K562 (cell line): ENCODE data around the gene FAM25A. TPM values are rescaled to one million over a fixed set of nuclear protein-coding genes. Genes with fewer than 3 reads are reported as not detected.

Experiments
- ATAC-seq: fragments of 200-7000 bp; cut with Tn5 transposase; 3 replicates; pipeline ENCODE4 v1.9.1; 2020; ENCODE audit warnings: moderate library complexity
- BruUV-seq: library from RNA; stranded (reverse); fragments of 400-500 nt; replicated peaks from 2 replicates; lab custom pipeline; 2021; lab: Mats Ljungman, UMichigan
- CTCF ChIA-PET: fragments of 300-600 bp; formaldehyde crosslinking; extraction: SDS; loops from one replicate; lab custom pipeline; 2021; ENCODE audit warnings: low intra/inter-chr PET ratio; lab: Yijun Ruan, JAX
- POLR2A ChIA-PET: fragments of 300-600, 350-650 bp; sonication (Branson Sonifier 250); formaldehyde crosslinking; extraction: SDS; loops from one replicate; lab custom pipeline; 2021; ENCODE audit warnings: antibody characterized with exemption, inconsistent platforms; lab: Yijun Ruan, JAX
- DNase-seq, 4 experiments: peaks; one replicate each; pipeline versions ENCODE4 v3.0.0 to v3.0.0-alpha.2; 2011 to 2018; ENCODE audit warnings: low spot score in 3 of 4, mixed read lengths in 3 of 4; ENCODE audit errors: extremely low read depth in 1 of 4
- FAIRE-seq: peaks from 2 replicates; lab custom pipeline; 2011; peaks lifted over from hg19 to GRCh38; lab: Jason Lieb, UNC
- H2AFZ ChIP-seq: 2 replicates; pipeline ENCODE4 v1.6.0; 2011; ENCODE audit warnings: low read depth, low read length, control low read depth, inconsistent platforms
- H3K27ac ChIP-seq: fragments of 200-600 bp; 3 replicates; pipeline ENCODE4 v1.8.0; 2011; ENCODE audit warnings: low read depth, mild to moderate bottlenecking, control low read depth, inconsistent platforms, low read length, moderate library complexity, mixed read lengths; ENCODE audit errors: extremely low read depth
- H3K27me3 ChIP-seq, 2 experiments: fragments of 300-600 bp in 1 of 2; 2 replicates in 1 of 2; 3 replicates in 1 of 2; pipeline versions ENCODE4 v1.6.0 to v1.8.0; 2011; ENCODE audit warnings: inconsistent platforms in 2 of 2, low read length in 2 of 2, mild to moderate bottlenecking in 1 of 2, mixed read lengths in 1 of 2, moderate library complexity in 1 of 2; ENCODE audit not compliant: control insufficient read depth in 2 of 2, insufficient read depth in 2 of 2
- H3K36me3 ChIP-seq: fragments of 300-600 bp; 3 replicates; pipeline ENCODE4 v1.8.0; 2011; ENCODE audit warnings: mild to moderate bottlenecking, low read length, inconsistent platforms; ENCODE audit not compliant: control insufficient read depth, insufficient read depth
- H3K4me1 ChIP-seq, 2 experiments: fragments of 200-600 bp in 1 of 2; replicated peaks in 1 of 2; 2 replicates in 1 of 2; 3 replicates in 1 of 2; pipeline versions ENCODE4 v1.5.1 to v1.8.0; 2011; ENCODE audit warnings: inconsistent platforms in 2 of 2, low read length in 2 of 2, mild to moderate bottlenecking in 1 of 2, mixed read lengths in 1 of 2, moderate library complexity in 1 of 2; ENCODE audit not compliant: control insufficient read depth in 2 of 2, insufficient read depth in 2 of 2
- H3K4me2 ChIP-seq: 2 replicates; pipeline ENCODE4 v1.6.1; 2011; ENCODE audit warnings: low read length, control low read depth, inconsistent platforms, mixed read lengths; ENCODE audit not compliant: insufficient read depth
- H3K4me3 ChIP-seq: fragments of 200-600 bp; sonication (generic), shearing (Covaris generic); 2 replicates; pipeline ENCODE4 v1.5.1; 2016; ENCODE audit warnings: control low read depth, inconsistent platforms
- H3K79me2 ChIP-seq: fragments of 200-600 bp; 3 replicates; pipeline ENCODE4 v1.8.0; 2011; ENCODE audit warnings: low read length, inconsistent platforms; ENCODE audit not compliant: control insufficient read depth, insufficient read depth
- H3K9ac ChIP-seq, 2 experiments: 2 replicates each; pipeline versions ENCODE4 v1.6.0 to v1.6.1; 2011; ENCODE audit warnings: low read depth in 2 of 2, low read length in 2 of 2, control low read depth in 1 of 2, inconsistent platforms in 1 of 2, mild to moderate bottlenecking in 1 of 2, mixed read lengths in 1 of 2; ENCODE audit not compliant: insufficient read depth in 1 of 2
- H3K9me1 ChIP-seq: one replicate; pipeline ENCODE4 v1.6.0; 2011; ENCODE audit warnings: inconsistent platforms, mild to moderate bottlenecking, low read length, moderate library complexity; ENCODE audit not compliant: control insufficient read depth, insufficient read depth
- H3K9me3 ChIP-seq: replicated peaks from 2 replicates; pipeline ENCODE4 v1.5.1; 2011; ENCODE audit warnings: low read depth, low read length, inconsistent platforms; ENCODE audit not compliant: control insufficient read depth, insufficient read depth
- H4K20me1 ChIP-seq: replicated peaks from 2 replicates; pipeline ENCODE4 v1.6.1; 2011; ENCODE audit warnings: low read length, inconsistent platforms, mixed read lengths; ENCODE audit not compliant: control insufficient read depth, insufficient read depth
- ELF1 ChIP-seq: fragments of 200-800 bp; sonication (Bioruptor generic); IDR thresholded peaks from 2 replicates; pipeline ENCODE4 v1.6.1; 2016; ENCODE audit warnings: missing genetic modification characterization, missing compliant biosample characterization
- HNRNPUL1 ChIP-seq: fragments of 200-400 bp; formaldehyde crosslinking; IDR thresholded peaks from 2 replicates; pipeline ENCODE4 v1.6.1; 2017; ENCODE audit warnings: low read length
- NFIC ChIP-seq: fragments of 450-650 bp; IDR thresholded peaks from 2 replicates; pipeline ENCODE4 v1.6.1; 2017; ENCODE audit warnings: mild to moderate bottlenecking, inconsistent platforms
- TAF1 ChIP-seq: IDR thresholded peaks from 2 replicates; pipeline ENCODE4 v1.6.1; 2011; ENCODE audit warnings: mild to moderate bottlenecking, low read length, moderate library complexity; ENCODE audit not compliant: insufficient read depth, control insufficient read depth, severe bottlenecking; ENCODE audit errors: extremely low read depth
- ZFP1 ChIP-seq: fragments of 450-650 bp; formaldehyde crosslinking; IDR thresholded peaks from 2 replicates; pipeline ENCODE4 v1.4.0; 2020; ENCODE audit warnings: mild to moderate bottlenecking, mixed read lengths
- ZNF76 ChIP-seq: fragments of 250-450 bp; sonication (Bioruptor Pico); IDR thresholded peaks from 2 replicates; pipeline ENCODE4 v1.4.0; 2020; ENCODE audit warnings: mild to moderate bottlenecking, moderate library complexity, borderline replicate concordance
- WGBS: fragments of 100-300 bp; shearing (Covaris generic); methylation state at CpG from one replicate; pipeline ENCODE4 v1.1.6; 2016; ENCODE audit warnings: low coverage, mixed read lengths; ENCODE audit not compliant: insufficient coverage; ENCODE audit errors: missing lambda C conversion rate; 5-methylcytosine and 5-hydroxymethylcytosine counted together
- in situ Hi-C: fragments of 300-500 bp; cut with MboI; formaldehyde crosslinking; loops from 4 replicates; pipeline ENCODE4 v1.15.0; 2018; ENCODE audit warnings: inconsistent platforms, mixed read lengths
- intact Hi-C: fragments of 100-400 bp; cut with micrococcal nuclease; formaldehyde crosslinking; loops from 2 replicates; pipeline ENCODE4 v1.14.2; 2022
- polyA plus RNA-seq, 8 experiments: library from polyadenylated mRNA; depleted of rRNA in 4 of 8; stranded (reverse) in 5 of 8; unstranded in 3 of 8; fragments of >200 nt; fragmentation: Nextera tagmentation in 2 of 8; fragmentation: Illumina TruSeq in 1 of 8; extraction: Ambion mirVana in 2 of 8; extraction: Trizol in 1 of 8; gene quantifications; 2 replicates each; pipeline versions ENCODE4 v1.2.1 to v1.2.3, GENCODE V29; 2011 to 2014; ENCODE audit warnings: inconsistent platforms in 1 of 8, missing spikeins in 1 of 8
- total RNA-seq, 7 experiments: library from RNA; depleted of rRNA in 6 of 7; stranded (reverse); fragments of >200 nt in 6 of 7; fragmentation: Illumina TruSeq in 2 of 7; extraction: Trizol in 2 of 7; gene quantifications; 2 replicates each; pipeline versions ENCODE4 v1.2.1 to v1.2.3, GENCODE V29; 2011 to 2021; ENCODE audit warnings: low replicate concordance in 1 of 7
- TF ChIP-seq, protein P1 (sequence below): fragments of 250-450 bp; sonication (Bioruptor Pico); IDR thresholded peaks from 2 replicates; pipeline ENCODE4 v1.9.0; 2021; ENCODE audit warnings: mild to moderate bottlenecking, inconsistent platforms
- TF ChIP-seq, protein P2 (sequence below), 2 experiments: fragments of 150-350 bp in 1 of 2; IDR thresholded peaks; 2 replicates each; pipeline ENCODE4 v1.6.1; 2012 to 2016; ENCODE audit warnings: low read depth in 2 of 2, low read length in 2 of 2, mild to moderate bottlenecking in 1 of 2, moderate library complexity in 1 of 2
- TF ChIP-seq, protein P3 (sequence below): sonication (generic); formaldehyde crosslinking; IDR thresholded peaks from 2 replicates; pipeline ENCODE4 v1.8.1; 2022; ENCODE audit warnings: missing genetic modification reagents

FAM25A gene
- total and polyA plus RNA-seq, 9 of the 15 experiments (the other 6 are each of a cell fraction or from before 2014, with no cell fraction given) = not detected

DNA sequence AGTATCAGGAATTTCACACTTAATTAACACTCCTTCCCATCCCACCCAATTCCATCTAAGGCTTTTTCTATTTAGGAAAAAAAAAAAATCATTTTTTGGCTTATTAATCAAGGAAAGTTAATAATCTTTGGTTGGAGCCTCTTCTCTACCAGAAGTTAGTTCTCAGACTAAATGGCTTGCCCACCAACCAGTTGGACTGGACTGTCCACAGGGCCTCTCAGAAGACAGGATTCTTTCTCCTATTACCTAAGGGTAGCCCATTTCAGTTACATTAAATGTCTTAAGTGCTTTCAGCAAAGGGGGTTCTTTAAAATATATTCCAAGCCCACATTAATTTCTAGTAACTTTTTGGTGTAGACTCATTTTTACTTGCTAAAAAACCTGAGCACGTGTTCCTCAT is 39.3 kb downstream of the FAM25A start:
- H3K36me3 ChIP-seq = peaks cover 76% of the 10 kb centered on the region; the same call in 2 of the 3 replicates
- intact Hi-C loops = no loop called here
- in situ Hi-C loops = no loop called here
- no peaks in the 10 kb centered on the region for H3K9me1 ChIP-seq
- H3K27me3 ChIP-seq = no peaks in the 10 kb centered on the region
- H3K4me1 ChIP-seq = no peaks in the 10 kb centered on the region
- TF ChIP-seq NFIC (no peak), TAF1 (no peak), ZNF76 (CRISPR knock-in tag) (no peak), ELF1 (tag) (no peak), ZFP1 (no peak), HNRNPUL1 (no peak)
- TF ChIP-seq, protein P1, sequence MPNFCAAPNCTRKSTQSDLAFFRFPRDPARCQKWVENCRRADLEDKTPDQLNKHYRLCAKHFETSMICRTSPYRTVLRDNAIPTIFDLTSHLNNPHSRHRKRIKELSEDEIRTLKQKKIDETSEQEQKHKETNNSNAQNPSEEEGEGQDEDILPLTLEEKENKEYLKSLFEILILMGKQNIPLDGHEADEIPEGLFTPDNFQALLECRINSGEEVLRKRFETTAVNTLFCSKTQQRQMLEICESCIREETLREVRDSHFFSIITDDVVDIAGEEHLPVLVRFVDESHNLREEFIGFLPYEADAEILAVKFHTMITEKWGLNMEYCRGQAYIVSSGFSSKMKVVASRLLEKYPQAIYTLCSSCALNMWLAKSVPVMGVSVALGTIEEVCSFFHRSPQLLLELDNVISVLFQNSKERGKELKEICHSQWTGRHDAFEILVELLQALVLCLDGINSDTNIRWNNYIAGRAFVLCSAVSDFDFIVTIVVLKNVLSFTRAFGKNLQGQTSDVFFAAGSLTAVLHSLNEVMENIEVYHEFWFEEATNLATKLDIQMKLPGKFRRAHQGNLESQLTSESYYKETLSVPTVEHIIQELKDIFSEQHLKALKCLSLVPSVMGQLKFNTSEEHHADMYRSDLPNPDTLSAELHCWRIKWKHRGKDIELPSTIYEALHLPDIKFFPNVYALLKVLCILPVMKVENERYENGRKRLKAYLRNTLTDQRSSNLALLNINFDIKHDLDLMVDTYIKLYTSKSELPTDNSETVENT (CRISPR knock-in tag) = no peak
- TF ChIP-seq, protein P2, sequence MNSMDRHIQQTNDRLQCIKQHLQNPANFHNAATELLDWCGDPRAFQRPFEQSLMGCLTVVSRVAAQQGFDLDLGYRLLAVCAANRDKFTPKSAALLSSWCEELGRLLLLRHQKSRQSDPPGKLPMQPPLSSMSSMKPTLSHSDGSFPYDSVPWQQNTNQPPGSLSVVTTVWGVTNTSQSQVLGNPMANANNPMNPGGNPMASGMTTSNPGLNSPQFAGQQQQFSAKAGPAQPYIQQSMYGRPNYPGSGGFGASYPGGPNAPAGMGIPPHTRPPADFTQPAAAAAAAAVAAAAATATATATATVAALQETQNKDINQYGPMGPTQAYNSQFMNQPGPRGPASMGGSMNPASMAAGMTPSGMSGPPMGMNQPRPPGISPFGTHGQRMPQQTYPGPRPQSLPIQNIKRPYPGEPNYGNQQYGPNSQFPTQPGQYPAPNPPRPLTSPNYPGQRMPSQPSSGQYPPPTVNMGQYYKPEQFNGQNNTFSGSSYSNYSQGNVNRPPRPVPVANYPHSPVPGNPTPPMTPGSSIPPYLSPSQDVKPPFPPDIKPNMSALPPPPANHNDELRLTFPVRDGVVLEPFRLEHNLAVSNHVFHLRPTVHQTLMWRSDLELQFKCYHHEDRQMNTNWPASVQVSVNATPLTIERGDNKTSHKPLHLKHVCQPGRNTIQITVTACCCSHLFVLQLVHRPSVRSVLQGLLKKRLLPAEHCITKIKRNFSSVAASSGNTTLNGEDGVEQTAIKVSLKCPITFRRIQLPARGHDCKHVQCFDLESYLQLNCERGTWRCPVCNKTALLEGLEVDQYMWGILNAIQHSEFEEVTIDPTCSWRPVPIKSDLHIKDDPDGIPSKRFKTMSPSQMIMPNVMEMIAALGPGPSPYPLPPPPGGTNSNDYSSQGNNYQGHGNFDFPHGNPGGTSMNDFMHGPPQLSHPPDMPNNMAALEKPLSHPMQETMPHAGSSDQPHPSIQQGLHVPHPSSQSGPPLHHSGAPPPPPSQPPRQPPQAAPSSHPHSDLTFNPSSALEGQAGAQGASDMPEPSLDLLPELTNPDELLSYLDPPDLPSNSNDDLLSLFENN (IDR thresholded peaks at IDR 0.05; ENCODE audit: low read depth in 2 of 2, low read length in 2 of 2) = no peak
- TF ChIP-seq, protein P3, sequence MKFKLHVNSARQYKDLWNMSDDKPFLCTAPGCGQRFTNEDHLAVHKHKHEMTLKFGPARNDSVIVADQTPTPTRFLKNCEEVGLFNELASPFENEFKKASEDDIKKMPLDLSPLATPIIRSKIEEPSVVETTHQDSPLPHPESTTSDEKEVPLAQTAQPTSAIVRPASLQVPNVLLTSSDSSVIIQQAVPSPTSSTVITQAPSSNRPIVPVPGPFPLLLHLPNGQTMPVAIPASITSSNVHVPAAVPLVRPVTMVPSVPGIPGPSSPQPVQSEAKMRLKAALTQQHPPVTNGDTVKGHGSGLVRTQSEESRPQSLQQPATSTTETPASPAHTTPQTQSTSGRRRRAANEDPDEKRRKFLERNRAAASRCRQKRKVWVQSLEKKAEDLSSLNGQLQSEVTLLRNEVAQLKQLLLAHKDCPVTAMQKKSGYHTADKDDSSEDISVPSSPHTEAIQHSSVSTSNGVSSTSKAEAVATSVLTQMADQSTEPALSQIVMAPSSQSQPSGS (CRISPR knock-in tag) = no peak
- no peak overlapping the region for H3K4me2 ChIP-seq
- CTCF ChIA-PET = no interaction called here
- H3K27ac ChIP-seq = no peak overlapping the region
- ATAC-seq = no peak
- H4K20me1 ChIP-seq = no peaks in the 10 kb centered on the region
- no peak overlapping the region for H3K4me3 ChIP-seq
- no TSS peak for BruUV-seq
- no peak overlapping the region for H2AFZ ChIP-seq
- H3K79me2 ChIP-seq = no peaks in the 10 kb centered on the region
- FAIRE-seq = no peak
- DNase-seq = no peak
- no peaks in the 10 kb centered on the region for H3K9me3 ChIP-seq
- POLR2A ChIA-PET = no interaction called here
- no peak overlapping the region for H3K9ac ChIP-seq
- 100% methylated on average over 1 of the region's 1 CpG for WGBS
